SK-N-MC (cell line): ENCODE data around the gene EID3.

Experiments used
- DNase-seq: peaks from one replicate; pipeline ENCODE4 v3.0.0-alpha.2; 2011; ENCODE audit warnings: low read depth, low spot score
- H3K27ac ChIP-seq: fragments of 200-600 bp; sonication (generic); 2 replicates; pipeline ENCODE4 v1.5.1; 2016; ENCODE audit warnings: mixed run types
- H3K36me3 ChIP-seq: fragments of 200-600 bp; sonication (generic); 2 replicates; pipeline ENCODE4 v1.6.1; 2017; ENCODE audit warnings: antibody characterized with exemption, low read length, mixed read lengths; ENCODE audit not compliant: insufficient read depth
- H3K4me3 ChIP-seq: fragments of 200-600 bp; sonication (generic); 2 replicates; pipeline ENCODE4 v1.5.1; 2016
- H3K9ac ChIP-seq: fragments of 200-600 bp; sonication (generic); 2 replicates; pipeline ENCODE4 v1.8.0; 2017; ENCODE audit warnings: mixed run types, mixed read lengths; ENCODE audit not compliant: insufficient read length
- H3K9me3 ChIP-seq: fragments of 200-600 bp; sonication (generic); 2 replicates; pipeline ENCODE4 v1.6.1; 2017; ENCODE audit warnings: low read depth, mild to moderate bottlenecking, antibody characterized with exemption, low read length, moderate library complexity, mixed read lengths
- EZH2 ChIP-seq: fragments of 200-600 bp; sonication (generic); IDR thresholded peaks from one replicate; pipeline ENCODE4 v1.6.1; 2017; ENCODE audit warnings: antibody characterized with exemption
- FOXP2 ChIP-seq: optimal IDR thresholded peaks from 2 replicates; pipeline ENCODE3; 2011; ENCODE audit warnings: mild to moderate bottlenecking, moderate library complexity; ENCODE audit not compliant: insufficient read depth; ENCODE audit errors: extremely low read length, control extremely low read depth
- POLR2AphosphoS5 ChIP-seq: IDR thresholded peaks from 2 replicates; pipeline ENCODE4 v1.6.1; 2012; ENCODE audit warnings: mild to moderate bottlenecking, low read depth, low read length, borderline replicate concordance

The EID3 gene

GRCh38 chr12:104337030-104337558 lies 33.6 kb downstream of the EID3 start:
- Histone ChIP-seq H3K27ac (no peak overlapping the region), H3K9ac (no peak overlapping the region), H3K36me3 (peaks cover 85% of the 10 kb centered on the region), H3K4me3 (no peak overlapping the region), H3K9me3 (no peaks in the 10 kb centered on the region)
- no peak for TF ChIP-seq POLR2AphosphoS5
- no peak for TF ChIP-seq EZH2
- no peak for TF ChIP-seq FOXP2
- DNase-seq, result no peak

- Histone ChIP-seq H3K4me3 (no peak overlapping the region), H3K27ac (no peak overlapping the region), H3K9me3 (no peaks in the 10 kb centered on the region), H3K36me3 (peaks cover 89% of the 10 kb centered on the region), H3K9ac (no peak overlapping the region)
- no peak for DNase-seq
- TF ChIP-seq POLR2AphosphoS5, result no peak
- TF ChIP-seq FOXP2, result no peak
- no peak for TF ChIP-seq EZH2
Observed at GRCh38 chr12:104339663-104340062, 36.1 kb downstream of the EID3 start.

- Histone ChIP-seq H3K9me3 (no peaks in the 10 kb centered on the region), H3K4me3 (no peak overlapping the region), H3K36me3 (peaks cover 89% of the 10 kb centered on the region), H3K9ac (no peak overlapping the region), H3K27ac (no peak overlapping the region)
- no peak for DNase-seq
- TF ChIP-seq FOXP2, result no peak
- TF ChIP-seq EZH2, result no peak
- no peak for TF ChIP-seq POLR2AphosphoS5
Observed at GRCh38 chr12:104340177-104340576, 36.6 kb downstream of the EID3 start.

- H3K27ac ChIP-seq, result no peak overlapping the region
- H3K4me3 ChIP-seq, result no peak overlapping the region
- no peaks in the 10 kb centered on the region for H3K9me3 ChIP-seq
- no peak for DNase-seq
- peaks cover 88% of the 10 kb centered on the region for H3K36me3 ChIP-seq
- TF ChIP-seq FOXP2 (no peak), POLR2AphosphoS5 (no peak)
- no peak overlapping the region for H3K9ac ChIP-seq
Observed at GRCh38 chr12:104340925-104341611, 37.5 kb downstream of the EID3 start.

- H3K36me3 ChIP-seq, result peaks cover 90% of the 10 kb centered on the region
- no peak for DNase-seq
- H3K9ac ChIP-seq, result no peak overlapping the region
- H3K27ac ChIP-seq, result no peak overlapping the region
- no peak for TF ChIP-seq FOXP2
- TF ChIP-seq POLR2AphosphoS5, result no peak
- TF ChIP-seq EZH2, result no peak
- H3K9me3 ChIP-seq, result no peaks in the 10 kb centered on the region
- no peak overlapping the region for H3K4me3 ChIP-seq
Observed at GRCh38 chr12:104342147-104342546, 38.6 kb downstream of the EID3 start.

GRCh38 chr12:104342635-104343249 lies 39.2 kb downstream of the EID3 start:
- no peak for DNase-seq
- H3K36me3 ChIP-seq, result peaks cover 91% of the 10 kb centered on the region
- no peaks in the 10 kb centered on the region for H3K9me3 ChIP-seq
- H3K4me3 ChIP-seq, result no peak overlapping the region
- H3K27ac ChIP-seq, result no peak overlapping the region
- H3K9ac ChIP-seq, result no peak overlapping the region
- no peak for TF ChIP-seq FOXP2
- no peak for TF ChIP-seq POLR2AphosphoS5
- TF ChIP-seq EZH2, result no peak

- DNase-seq, result no peak
- no peak overlapping the region for H3K27ac ChIP-seq
- H3K36me3 ChIP-seq, result peaks cover 95% of the 10 kb centered on the region
- no peak overlapping the region for H3K4me3 ChIP-seq
- TF ChIP-seq FOXP2, result no peak
- no peak for TF ChIP-seq POLR2AphosphoS5
- TF ChIP-seq EZH2, result no peak
- no peaks in the 10 kb centered on the region for H3K9me3 ChIP-seq
- no peak overlapping the region for H3K9ac ChIP-seq
Observed at GRCh38 chr12:104344682-104345081, 41.1 kb downstream of the EID3 start.

- H3K9ac ChIP-seq, result no peak overlapping the region
- no peaks in the 10 kb centered on the region for H3K9me3 ChIP-seq
- H3K4me3 ChIP-seq, result no peak overlapping the region
- no peak for DNase-seq
- no peak overlapping the region for H3K27ac ChIP-seq
- TF ChIP-seq FOXP2 (no peak), POLR2AphosphoS5 (no peak), EZH2 (no peak)
- peaks cover 95% of the 10 kb centered on the region for H3K36me3 ChIP-seq
Observed at GRCh38 chr12:104345234-104346066, 41.9 kb downstream of the EID3 start.
